A673 (cell line): ENCODE data around the gene PACS2. TPM values are rescaled to one million over a fixed set of nuclear protein-coding genes. Genes with fewer than 3 reads are reported as not detected.

ENCODE experiments used
- BruUV-seq: library from RNA; stranded (reverse); fragments of 400-500 nt; replicated peaks from 2 replicates; lab custom pipeline; 2021; lab: Mats Ljungman, UMichigan
- CTCF ChIA-PET: fragments of 300-600 bp; sonication (Branson Sonifier 250); formaldehyde crosslinking; loops from one replicate; lab custom pipeline; 2022; ENCODE audit warnings: antibody characterized with exemption; lab: Charles Lee
- POLR2A ChIA-PET: fragments of 300-600 bp; sonication (Branson Sonifier 250); formaldehyde crosslinking; loops from one replicate; lab custom pipeline; 2022; ENCODE audit warnings: antibody characterized with exemption; ENCODE audit not compliant: low non-redundant PET; lab: Charles Lee
- DNase-seq: peaks from one replicate; pipeline ENCODE4 v3.0.0-alpha.2; 2015; ENCODE audit warnings: low spot score
- H3K27ac ChIP-seq: fragments of 200-600 bp; sonication (generic); 2 replicates; pipeline ENCODE4 v1.5.1; 2016; ENCODE audit warnings: mixed run types, low read depth, mild to moderate bottlenecking, mixed read lengths, antibody characterized with exemption, low read length; ENCODE audit not compliant: poor library complexity, severe bottlenecking
- H3K27me3 ChIP-seq: fragments of 200-600 bp; sonication (generic); replicated peaks from 2 replicates; pipeline ENCODE4 v1.6.1; 2017; ENCODE audit warnings: mixed run types, low read depth, mild to moderate bottlenecking, mixed read lengths, antibody characterized with exemption, low read length; ENCODE audit not compliant: insufficient read depth, poor library complexity
- H3K36me3 ChIP-seq: fragments of 200-600 bp; sonication (generic); 2 replicates; pipeline ENCODE4 v1.6.1; 2016; ENCODE audit warnings: mixed run types, mild to moderate bottlenecking, mixed read lengths, antibody characterized with exemption, low read length; ENCODE audit not compliant: insufficient read depth, poor library complexity, severe bottlenecking
- H3K4me1 ChIP-seq: fragments of 200-600 bp; sonication (generic); 2 replicates; pipeline ENCODE4 v1.6.1; 2017; ENCODE audit warnings: mixed run types, mild to moderate bottlenecking, mixed read lengths, antibody characterized with exemption, low read length; ENCODE audit not compliant: insufficient read depth, poor library complexity, severe bottlenecking
- H3K4me3 ChIP-seq: fragments of 200-600 bp; sonication (generic); 2 replicates; pipeline ENCODE4 v1.5.1; 2016; ENCODE audit warnings: low read depth, mixed run types, mild to moderate bottlenecking, mixed read lengths, low read length; ENCODE audit not compliant: poor library complexity, severe bottlenecking
- H3K9me3 ChIP-seq: fragments of 200-600 bp; sonication (generic); 2 replicates; pipeline ENCODE4 v1.6.1; 2016; ENCODE audit warnings: mixed run types, low read depth, mild to moderate bottlenecking, mixed read lengths, antibody characterized with exemption, low read length; ENCODE audit not compliant: poor library complexity, severe bottlenecking
- CTCF ChIP-seq: fragments of 300-800, 200-600 bp; sonication (generic); conservative IDR thresholded peaks from 2 replicates; pipeline ENCODE4 v1.5.1; 2017; ENCODE audit warnings: low read depth, mild to moderate bottlenecking, antibody characterized with exemption, low read length, moderate library complexity, mixed read lengths
- EZH2 ChIP-seq: fragments of 200-600 bp; sonication (generic); IDR thresholded peaks from 2 replicates; pipeline ENCODE4 v1.6.1; 2017; ENCODE audit warnings: borderline replicate concordance, low read depth, mild to moderate bottlenecking, mixed read lengths, antibody characterized with exemption, low read length; ENCODE audit not compliant: poor library complexity, severe bottlenecking
- intact Hi-C: fragments of 100-400 bp; cut with micrococcal nuclease; formaldehyde crosslinking; loops from one replicate; pipeline ENCODE4 v1.10.0; 2022; ENCODE audit not compliant: unreplicated experiment
- total RNA-seq: library from RNA; stranded (reverse); gene quantifications from 2 replicates; pipeline ENCODE4 v1.2.3, GENCODE V29; 2021

PACS2 gene
- total RNA-seq, 1 experiment from 2014 or later = 52.5 TPM

- intact Hi-C loops = no loop called here
- TF ChIP-seq CTCF = no peak
- no peak for TF ChIP-seq EZH2
- CTCF ChIA-PET = no interaction called here
- no peak overlapping the region for H3K4me3 ChIP-seq
- no peak overlapping the region for H3K27ac ChIP-seq
- POLR2A ChIA-PET = no interaction called here
- peaks cover 52% of the 10 kb centered on the region for H3K36me3 ChIP-seq
- H3K9me3 ChIP-seq = no peaks in the 10 kb centered on the region
- peaks cover 4% of the 10 kb centered on the region for H3K4me1 ChIP-seq
- no peak for DNase-seq
- BruUV-seq = no TSS peak
- no peaks in the 10 kb centered on the region for H3K27me3 ChIP-seq
Observed at GRCh38 chr14:105445901-105446845, 131.6 kb downstream of the PACS2 start.

GRCh38 chr14:105446971-105447370 lies 132.4 kb downstream of the PACS2 start:
- Histone ChIP-seq H3K4me1 (peaks cover 4% of the 10 kb centered on the region), H3K4me3 (no peak overlapping the region), H3K27me3 (no peaks in the 10 kb centered on the region), H3K36me3 (peaks cover 54% of the 10 kb centered on the region), H3K27ac (no peak overlapping the region), H3K9me3 (no peaks in the 10 kb centered on the region)
- ChIA-PET CTCF (no interaction called here), POLR2A (no interaction called here)
- BruUV-seq = no TSS peak
- no peak for TF ChIP-seq EZH2
- no peak for TF ChIP-seq CTCF
- intact Hi-C loops = no loop called here
- no peak for DNase-seq

Other genes starting within 250 kb of the PACS2 start
- gene GPR132, start 249.3 kb upstream of the PACS2 start, total RNA-seq = not detected in 2 replicates
- 14.3 and 17.3 TPM in 2 replicates for gene JAG2, start 146.0 kb upstream of the PACS2 start, total RNA-seq
- gene NUDT14, start 133.4 kb upstream of the PACS2 start, total RNA-seq = 30.8 and 40.5 TPM in 2 replicates
- gene BTBD6, start 66.2 kb upstream of the PACS2 start, total RNA-seq = 39.5 and 39.9 TPM in 2 replicates
- gene BRF1, start 13.7 kb upstream of the PACS2 start, total RNA-seq = 41.8 and 48.0 TPM in 2 replicates
- 2.1 and 2.7 TPM in 2 replicates for gene TEX22, start 83.8 kb downstream of the PACS2 start, total RNA-seq
- gene MTA1, start 105.1 kb downstream of the PACS2 start, total RNA-seq = 238 and 250 TPM in 2 replicates
- 154 and 192 TPM in 2 replicates for gene CRIP2, start 160.1 kb downstream of the PACS2 start, total RNA-seq
- 42.4 and 47.7 TPM in 2 replicates for gene CRIP1, start 172.1 kb downstream of the PACS2 start, total RNA-seq
- gene TEDC1, start 176.5 kb downstream of the PACS2 start, total RNA-seq = 34.0 and 48.0 TPM in 2 replicates
- gene TMEM121, start 211.8 kb downstream of the PACS2 start, total RNA-seq = 3.1 and 4.7 TPM in 2 replicates